Measurements from ENCODE around the gene HARS1. TPM values are rescaled to one million over a fixed set of nuclear protein-coding genes. Genes with fewer than 3 reads are reported as not detected.
A peak's percentile ranks its signal among the peaks of the same experiment; 100 is the strongest.

HARS1 gene
- total and polyA plus RNA-seq, 2 of the 13 experiments (the other 11 are each of a cell fraction or from before 2014, with no cell fraction given) = 36.9 to 66.2 TPM

DNA sequence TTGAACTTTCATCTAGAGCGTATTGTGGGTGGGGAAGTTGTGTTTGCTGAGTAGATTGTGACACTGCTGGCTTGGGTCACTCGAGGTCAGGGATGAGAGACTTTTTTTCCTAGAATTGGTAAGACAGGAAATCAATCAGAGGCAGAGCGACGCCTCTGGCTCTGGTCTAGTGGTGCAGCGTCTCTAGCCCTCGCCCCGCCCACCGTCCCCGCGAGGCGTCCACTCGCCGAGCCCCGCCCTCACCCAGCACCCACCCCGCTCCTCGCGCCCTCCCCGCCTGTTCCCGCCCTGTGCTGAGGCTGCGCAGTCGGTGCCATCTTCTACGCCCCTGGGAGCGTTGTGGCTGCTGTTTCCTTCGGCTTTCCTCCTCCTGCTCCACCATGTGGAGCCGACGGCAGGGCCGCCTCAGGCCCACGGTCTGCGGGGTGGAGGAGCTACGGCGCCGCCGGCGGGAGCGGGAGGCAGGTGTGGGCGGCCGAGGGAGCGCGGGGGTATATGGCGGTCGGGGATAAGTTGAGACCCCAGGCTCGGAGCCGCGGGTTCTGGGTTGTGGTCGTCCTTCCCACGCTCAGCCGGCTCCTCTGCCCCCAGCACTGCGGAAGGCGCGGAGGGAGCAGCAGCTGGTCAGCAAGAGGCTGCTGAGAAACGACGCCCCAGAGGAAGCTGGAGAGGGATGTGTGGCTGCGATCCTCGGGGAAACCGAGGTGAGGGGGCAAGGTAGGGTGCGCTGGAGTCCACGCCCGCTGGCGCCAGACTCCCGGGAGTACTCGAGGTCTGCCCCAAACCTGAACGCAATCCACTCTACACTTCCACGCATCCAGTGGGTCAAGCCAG, 51.8 kb downstream of the HARS1 start, which contains the start of gene TMCO6 (continued):
- TF ChIP-seq ZNF768 (CRISPR knock-in tag; IDR thresholded peaks at IDR 0.05) = peak; percentile 68; the same call in 1 of the 2 replicates
- TF ChIP-seq PAWR (CRISPR knock-in tag; IDR thresholded peaks at IDR 0.05; ENCODE audit: borderline replicate concordance) = no peak
- TF ChIP-seq, protein P1, sequence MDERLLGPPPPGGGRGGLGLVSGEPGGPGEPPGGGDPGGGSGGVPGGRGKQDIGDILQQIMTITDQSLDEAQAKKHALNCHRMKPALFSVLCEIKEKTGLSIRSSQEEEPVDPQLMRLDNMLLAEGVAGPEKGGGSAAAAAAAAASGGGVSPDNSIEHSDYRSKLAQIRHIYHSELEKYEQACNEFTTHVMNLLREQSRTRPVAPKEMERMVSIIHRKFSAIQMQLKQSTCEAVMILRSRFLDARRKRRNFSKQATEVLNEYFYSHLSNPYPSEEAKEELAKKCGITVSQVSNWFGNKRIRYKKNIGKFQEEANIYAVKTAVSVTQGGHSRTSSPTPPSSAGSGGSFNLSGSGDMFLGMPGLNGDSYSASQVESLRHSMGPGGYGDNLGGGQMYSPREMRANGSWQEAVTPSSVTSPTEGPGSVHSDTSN (CRISPR knock-in tag; IDR thresholded peaks at IDR 0.05) = peak; percentile 57
- TF ChIP-seq MIER3 (CRISPR knock-in tag; IDR thresholded peaks at IDR 0.05; ENCODE audit: borderline replicate concordance) = peak; percentile 96
- TF ChIP-seq, protein P2, sequence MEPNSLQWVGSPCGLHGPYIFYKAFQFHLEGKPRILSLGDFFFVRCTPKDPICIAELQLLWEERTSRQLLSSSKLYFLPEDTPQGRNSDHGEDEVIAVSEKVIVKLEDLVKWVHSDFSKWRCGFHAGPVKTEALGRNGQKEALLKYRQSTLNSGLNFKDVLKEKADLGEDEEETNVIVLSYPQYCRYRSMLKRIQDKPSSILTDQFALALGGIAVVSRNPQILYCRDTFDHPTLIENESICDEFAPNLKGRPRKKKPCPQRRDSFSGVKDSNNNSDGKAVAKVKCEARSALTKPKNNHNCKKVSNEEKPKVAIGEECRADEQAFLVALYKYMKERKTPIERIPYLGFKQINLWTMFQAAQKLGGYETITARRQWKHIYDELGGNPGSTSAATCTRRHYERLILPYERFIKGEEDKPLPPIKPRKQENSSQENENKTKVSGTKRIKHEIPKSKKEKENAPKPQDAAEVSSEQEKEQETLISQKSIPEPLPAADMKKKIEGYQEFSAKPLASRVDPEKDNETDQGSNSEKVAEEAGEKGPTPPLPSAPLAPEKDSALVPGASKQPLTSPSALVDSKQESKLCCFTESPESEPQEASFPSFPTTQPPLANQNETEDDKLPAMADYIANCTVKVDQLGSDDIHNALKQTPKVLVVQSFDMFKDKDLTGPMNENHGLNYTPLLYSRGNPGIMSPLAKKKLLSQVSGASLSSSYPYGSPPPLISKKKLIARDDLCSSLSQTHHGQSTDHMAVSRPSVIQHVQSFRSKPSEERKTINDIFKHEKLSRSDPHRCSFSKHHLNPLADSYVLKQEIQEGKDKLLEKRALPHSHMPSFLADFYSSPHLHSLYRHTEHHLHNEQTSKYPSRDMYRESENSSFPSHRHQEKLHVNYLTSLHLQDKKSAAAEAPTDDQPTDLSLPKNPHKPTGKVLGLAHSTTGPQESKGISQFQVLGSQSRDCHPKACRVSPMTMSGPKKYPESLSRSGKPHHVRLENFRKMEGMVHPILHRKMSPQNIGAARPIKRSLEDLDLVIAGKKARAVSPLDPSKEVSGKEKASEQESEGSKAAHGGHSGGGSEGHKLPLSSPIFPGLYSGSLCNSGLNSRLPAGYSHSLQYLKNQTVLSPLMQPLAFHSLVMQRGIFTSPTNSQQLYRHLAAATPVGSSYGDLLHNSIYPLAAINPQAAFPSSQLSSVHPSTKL (CRISPR knock-in tag; IDR thresholded peaks at IDR 0.05) = peak; percentile 85
- TF ChIP-seq YY1 (IDR thresholded peaks at IDR 0.05; ENCODE audit: insufficient read depth, insufficient replicate concordance, low read depth, low read length) = peak; percentile 51
- peak; percentile 81 for TF ChIP-seq HOXA3 (CRISPR knock-in tag; IDR thresholded peaks at IDR 0.05)
- no peak for TF ChIP-seq NPAS2 (CRISPR knock-in tag; IDR thresholded peaks at IDR 0.05; ENCODE audit: borderline replicate concordance)
- TF ChIP-seq FOXA1 (IDR thresholded peaks at IDR 0.05) = no peak
- peak; percentile 79 for TF ChIP-seq FOXA1 (CRISPR knock-in tag; IDR thresholded peaks at IDR 0.05)
- TF ChIP-seq ZNF354B (CRISPR knock-in tag; IDR thresholded peaks at IDR 0.05) = no peak
- TF ChIP-seq KDM3A (CRISPR knock-in tag; IDR thresholded peaks at IDR 0.05; ENCODE audit: low read depth) = peak; percentile 27; the same call in 1 of the 2 replicates
- TF ChIP-seq AGO1 (IDR thresholded peaks at IDR 0.05; ENCODE audit: low read depth, low read length, poor library complexity, severe bottlenecking) = peak; percentile 62
- no peak for TF ChIP-seq ESRRA (CRISPR knock-in tag; IDR thresholded peaks at IDR 0.05; ENCODE audit: low read depth)
- TF ChIP-seq POLR2AphosphoS2 (IDR thresholded peaks at IDR 0.05; ENCODE audit: low read depth, low read length) = no peak
- TF ChIP-seq ZSCAN21 (CRISPR knock-in tag; IDR thresholded peaks at IDR 0.05; ENCODE audit: borderline replicate concordance) = 0 out of 2 replicates have a peak, but pooled peaks have one; percentile 36
